ENCODE results near the gene KCNQ5.

KCNQ5 gene

GRCh38 chr6:72987301-72987700 is 365.4 kb downstream of the KCNQ5 start:
- Histone ChIP-seq H3K4me1 (ENCODE audit: control insufficient read depth in 2 of 2, insufficient read depth in 1 of 2, low read depth in 1 of 2, low read length in 2 of 2) (no peaks in the 10 kb centered on the region), H3K4me2 (ENCODE audit: insufficient read depth, low read length, poor library complexity, severe bottlenecking) (no peak overlapping the region), H2BK15ac (ENCODE audit: low read length) (no peak overlapping the region), H3K18ac (ENCODE audit: low read length) (no peak overlapping the region), H3K27ac (replicated peaks; ENCODE audit: low read length) (no peak overlapping the region), H3K9ac (ENCODE audit: low read depth, low read length, poor library complexity) (no peak overlapping the region), H2BK120ac (ENCODE audit: low read depth, low read length) (no peak overlapping the region), H3K79me1 (ENCODE audit: low read depth, low read length) (no peaks in the 10 kb centered on the region), H3K27me3 (ENCODE audit: control insufficient read depth in 3 of 3, insufficient read depth in 3 of 3, low read depth in 1 of 3, low read length in 3 of 3) (no peaks in the 10 kb centered on the region), H3K23ac (ENCODE audit: low read depth, low read length, poor library complexity) (no peak overlapping the region), H4K8ac (ENCODE audit: low read depth, low read length) (no peak overlapping the region), H3K4me3 (ENCODE audit: low read length in 2 of 2) (no peak overlapping the region), H3K9me3 (replicated peaks in 1 of 2; ENCODE audit: control insufficient read depth in 2 of 2, insufficient read depth in 1 of 2, low read depth in 1 of 2, low read length in 2 of 2) (no peaks in the 10 kb centered on the region), H3K14ac (ENCODE audit: low read length) (no peak overlapping the region), H2BK12ac (ENCODE audit: low read length) (no peak overlapping the region), H3K4ac (ENCODE audit: low read length) (no peak overlapping the region), H2AFZ (ENCODE audit: low read length) (no peak overlapping the region), H2BK5ac (ENCODE audit: low read length) (no peak overlapping the region), H3K36me3 (replicated peaks in 1 of 2; ENCODE audit: control insufficient read depth in 2 of 2, insufficient read depth in 2 of 2, low read length in 2 of 2) (no peaks in the 10 kb centered on the region), H2AK5ac (ENCODE audit: low read depth, low read length) (no peak overlapping the region), H4K91ac (ENCODE audit: low read depth, low read length, poor library complexity) (no peak overlapping the region)
- no CpG with 5 or more reads among the region's 19 CpGs for WGBS, 2 donors (ENCODE audit: extremely low coverage in 2 of 2, insufficient read length in 2 of 2, insufficient replicate concordance in 1 of 2)
- DNase-seq (ENCODE audit: low spot score), result no peak

GRCh38 chr6:72999995-73000394 is 378.1 kb downstream of the KCNQ5 start:
- no CpG with 5 or more reads among the region's 5 CpGs for WGBS, 2 donors (ENCODE audit: extremely low coverage in 2 of 2, insufficient read length in 2 of 2, insufficient replicate concordance in 1 of 2)
- no peak overlapping the region for H3K27ac ChIP-seq (replicated peaks; ENCODE audit: low read length)

DNA sequence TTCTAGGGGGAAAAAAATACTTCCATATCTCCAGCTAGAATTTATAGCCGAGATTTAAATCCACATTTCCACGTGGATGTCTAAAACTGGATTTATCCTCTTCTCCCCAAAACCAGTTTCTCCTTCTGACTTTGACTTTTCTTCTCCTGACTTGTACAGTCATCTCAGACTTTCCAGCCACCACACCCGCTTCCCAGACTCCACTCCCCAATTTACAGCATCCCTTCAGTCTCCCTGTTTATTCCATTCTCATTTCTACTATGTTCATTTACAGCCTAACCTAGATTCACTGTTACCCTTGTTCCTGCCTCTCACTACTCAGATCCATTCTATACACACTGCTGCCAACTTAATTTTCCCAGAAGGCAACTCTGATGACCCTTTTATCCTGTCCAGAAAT is 378.6 kb downstream of the KCNQ5 start:
- no peak overlapping the region for H2BK120ac ChIP-seq (ENCODE audit: low read depth, low read length)

More at GRCh38 chr6:72999995-73000394, 378.1 kb downstream of the KCNQ5 start:
- no peak overlapping the region for H3K4me2 ChIP-seq (ENCODE audit: insufficient read depth, low read length, poor library complexity, severe bottlenecking)
- no peaks in the 10 kb centered on the region for H3K4me1 ChIP-seq (ENCODE audit: control insufficient read depth in 2 of 2, insufficient read depth in 1 of 2, low read depth in 1 of 2, low read length in 2 of 2)
- no peak overlapping the region for H3K4ac ChIP-seq (ENCODE audit: low read length)
- no peaks in the 10 kb centered on the region for H3K27me3 ChIP-seq (ENCODE audit: control insufficient read depth in 3 of 3, insufficient read depth in 3 of 3, low read depth in 1 of 3, low read length in 3 of 3)
- no peaks in the 10 kb centered on the region for H3K36me3 ChIP-seq (replicated peaks in 1 of 2; ENCODE audit: control insufficient read depth in 2 of 2, insufficient read depth in 2 of 2, low read length in 2 of 2)
- H4K8ac ChIP-seq (ENCODE audit: low read depth, low read length), result no peak overlapping the region
- H3K14ac ChIP-seq (ENCODE audit: low read length), result no peak overlapping the region
- H3K18ac ChIP-seq (ENCODE audit: low read length), result no peak overlapping the region
- no peak overlapping the region for H2AK5ac ChIP-seq (ENCODE audit: low read depth, low read length)
- no peak overlapping the region for H2AFZ ChIP-seq (ENCODE audit: low read length)
- no peak overlapping the region for H3K4me3 ChIP-seq (ENCODE audit: low read length in 2 of 2)
- H2BK12ac ChIP-seq (ENCODE audit: low read length), result no peak overlapping the region
- no peak overlapping the region for H3K9ac ChIP-seq (ENCODE audit: low read depth, low read length, poor library complexity)
- H4K91ac ChIP-seq (ENCODE audit: low read depth, low read length, poor library complexity), result no peak overlapping the region
- no peak overlapping the region for H2BK120ac ChIP-seq (ENCODE audit: low read depth, low read length)
- H2BK5ac ChIP-seq (ENCODE audit: low read length), result no peak overlapping the region
- DNase-seq (ENCODE audit: low spot score), result no peak
- no peaks in the 10 kb centered on the region for H3K9me3 ChIP-seq (replicated peaks in 1 of 2; ENCODE audit: control insufficient read depth in 2 of 2, insufficient read depth in 1 of 2, low read depth in 1 of 2, low read length in 2 of 2)
- no peak overlapping the region for H2BK15ac ChIP-seq (ENCODE audit: low read length)
- H3K23ac ChIP-seq (ENCODE audit: low read depth, low read length, poor library complexity), result no peak overlapping the region
- no peaks in the 10 kb centered on the region for H3K79me1 ChIP-seq (ENCODE audit: low read depth, low read length)

GRCh38 chr6:73002588-73002987 is 380.7 kb downstream of the KCNQ5 start:
- Histone ChIP-seq H3K9ac (ENCODE audit: low read depth, low read length, poor library complexity) (no peak overlapping the region), H3K4ac (ENCODE audit: low read length) (no peak overlapping the region), H2AFZ (ENCODE audit: low read length) (no peak overlapping the region), H3K14ac (ENCODE audit: low read length) (no peak overlapping the region), H3K36me3 (replicated peaks in 1 of 2; ENCODE audit: control insufficient read depth in 2 of 2, insufficient read depth in 2 of 2, low read length in 2 of 2) (no peaks in the 10 kb centered on the region), H2AK5ac (ENCODE audit: low read depth, low read length) (no peak overlapping the region), H3K4me2 (ENCODE audit: insufficient read depth, low read length, poor library complexity, severe bottlenecking) (no peak overlapping the region), H4K8ac (ENCODE audit: low read depth, low read length) (no peak overlapping the region), H3K9me3 (replicated peaks in 1 of 2; ENCODE audit: control insufficient read depth in 2 of 2, insufficient read depth in 1 of 2, low read depth in 1 of 2, low read length in 2 of 2) (no peaks in the 10 kb centered on the region), H2BK12ac (ENCODE audit: low read length) (no peak overlapping the region), H2BK5ac (ENCODE audit: low read length) (no peak overlapping the region), H3K27me3 (ENCODE audit: control insufficient read depth in 3 of 3, insufficient read depth in 3 of 3, low read depth in 1 of 3, low read length in 3 of 3) (no peaks in the 10 kb centered on the region), H3K23ac (ENCODE audit: low read depth, low read length, poor library complexity) (no peak overlapping the region), H2BK15ac (ENCODE audit: low read length) (no peak overlapping the region), H3K4me3 (ENCODE audit: low read length in 2 of 2) (no peak overlapping the region), H3K79me1 (ENCODE audit: low read depth, low read length) (no peaks in the 10 kb centered on the region), H3K4me1 (ENCODE audit: control insufficient read depth in 2 of 2, insufficient read depth in 1 of 2, low read depth in 1 of 2, low read length in 2 of 2) (peaks cover 0 to 2% of the 10 kb centered on the region in 2 donors), H4K91ac (ENCODE audit: low read depth, low read length, poor library complexity) (no peak overlapping the region), H3K18ac (ENCODE audit: low read length) (no peak overlapping the region), H2BK120ac (ENCODE audit: low read depth, low read length) (no peak overlapping the region), H3K27ac (replicated peaks; ENCODE audit: low read length) (no peak overlapping the region)
- DNase-seq (ENCODE audit: low spot score), result no peak

More for the DNA sequence above, 378.6 kb downstream of the KCNQ5 start:
- no peak overlapping the region for H3K4me2 ChIP-seq (ENCODE audit: insufficient read depth, low read length, poor library complexity, severe bottlenecking)
- no peak overlapping the region for H3K23ac ChIP-seq (ENCODE audit: low read depth, low read length, poor library complexity)
- H3K9ac ChIP-seq (ENCODE audit: low read depth, low read length, poor library complexity), result no peak overlapping the region
- H3K4ac ChIP-seq (ENCODE audit: low read length), result no peak overlapping the region
- DNase-seq (ENCODE audit: low spot score), result no peak
- no peaks in the 10 kb centered on the region for H3K36me3 ChIP-seq (replicated peaks in 1 of 2; ENCODE audit: control insufficient read depth in 2 of 2, insufficient read depth in 2 of 2, low read length in 2 of 2)
- H4K91ac ChIP-seq (ENCODE audit: low read depth, low read length, poor library complexity), result no peak overlapping the region
- no CpG with 5 or more reads among the region's 3 CpGs for WGBS, 2 donors (ENCODE audit: extremely low coverage in 2 of 2, insufficient read length in 2 of 2, insufficient replicate concordance in 1 of 2)
- H2AK5ac ChIP-seq (ENCODE audit: low read depth, low read length), result no peak overlapping the region
- H3K27ac ChIP-seq (replicated peaks; ENCODE audit: low read length), result no peak overlapping the region
- H3K18ac ChIP-seq (ENCODE audit: low read length), result no peak overlapping the region
- no peak overlapping the region for H4K8ac ChIP-seq (ENCODE audit: low read depth, low read length)
- no peak overlapping the region for H2BK5ac ChIP-seq (ENCODE audit: low read length)
- no peak overlapping the region for H2BK15ac ChIP-seq (ENCODE audit: low read length)
- no peak overlapping the region for H3K14ac ChIP-seq (ENCODE audit: low read length)
- no peaks in the 10 kb centered on the region for H3K4me1 ChIP-seq (ENCODE audit: control insufficient read depth in 2 of 2, insufficient read depth in 1 of 2, low read depth in 1 of 2, low read length in 2 of 2)
- no peaks in the 10 kb centered on the region for H3K27me3 ChIP-seq (ENCODE audit: control insufficient read depth in 3 of 3, insufficient read depth in 3 of 3, low read depth in 1 of 3, low read length in 3 of 3)
- H3K9me3 ChIP-seq (replicated peaks in 1 of 2; ENCODE audit: control insufficient read depth in 2 of 2, insufficient read depth in 1 of 2, low read depth in 1 of 2, low read length in 2 of 2), result no peaks in the 10 kb centered on the region
- no peak overlapping the region for H2BK12ac ChIP-seq (ENCODE audit: low read length)
- no peaks in the 10 kb centered on the region for H3K79me1 ChIP-seq (ENCODE audit: low read depth, low read length)
- no peak overlapping the region for H2AFZ ChIP-seq (ENCODE audit: low read length)
- no peak overlapping the region for H3K4me3 ChIP-seq (ENCODE audit: low read length in 2 of 2)
